ENCODE results near the gene RBSN.
A peak's percentile ranks its signal among the peaks of the same experiment; 100 is the strongest.

Gene RBSN

GRCh38 chr3:15044326-15044725, 54.6 kb downstream of the RBSN start:
- Histone ChIP-seq H3K27ac (ENCODE audit: low read depth, low read length, severe bottlenecking) (no peak overlapping the region), H3K4me1 (ENCODE audit: control insufficient read depth, insufficient read depth, low read length, poor library complexity, severe bottlenecking) (peaks cover 4% of the 10 kb centered on the region), H3K4me3 (ENCODE audit: extremely low read depth, insufficient read depth, low read length, poor library complexity, severe bottlenecking) (no peak overlapping the region), H3K9me3 (ENCODE audit: control insufficient read depth, low read length) (no peaks in the 10 kb centered on the region), H3K36me3 (ENCODE audit: control insufficient read depth, insufficient read depth, low read length) (peaks cover 95% of the 10 kb centered on the region)
- 93 to 99% methylated on average over 6 of the region's 7 CpGs for WGBS, 2 experiments (ENCODE audit: insufficient coverage in 2 of 2)

GRCh38 chr3:15043408-15044171, 55.4 kb downstream of the RBSN start:
- 97 to 99% methylated on average over 8 to 9 of the region's 11 CpGs for WGBS, 2 experiments (ENCODE audit: insufficient coverage in 2 of 2)
- no peaks in the 10 kb centered on the region for H3K9me3 ChIP-seq (ENCODE audit: control insufficient read depth, low read length)
- no peak overlapping the region for H3K4me3 ChIP-seq (ENCODE audit: extremely low read depth, insufficient read depth, low read length, poor library complexity, severe bottlenecking)
- H3K4me1 ChIP-seq (ENCODE audit: control insufficient read depth, insufficient read depth, low read length, poor library complexity, severe bottlenecking), result peaks cover 4% of the 10 kb centered on the region
- peaks cover 96% of the 10 kb centered on the region for H3K36me3 ChIP-seq (ENCODE audit: control insufficient read depth, insufficient read depth, low read length)
- H3K27ac ChIP-seq (ENCODE audit: low read depth, low read length, severe bottlenecking), result no peak overlapping the region

- H3K9me3 ChIP-seq (ENCODE audit: control insufficient read depth, low read length), result no peaks in the 10 kb centered on the region
- no peak overlapping the region for H3K27ac ChIP-seq (ENCODE audit: low read depth, low read length, severe bottlenecking)
- no CpG with 5 or more reads among the region's 3 CpGs for WGBS, 2 experiments (ENCODE audit: insufficient coverage in 2 of 2)
- peaks cover 4% of the 10 kb centered on the region for H3K4me1 ChIP-seq (ENCODE audit: control insufficient read depth, insufficient read depth, low read length, poor library complexity, severe bottlenecking)
- H3K36me3 ChIP-seq (ENCODE audit: control insufficient read depth, insufficient read depth, low read length), result peaks cover 95% of the 10 kb centered on the region
- H3K4me3 ChIP-seq (ENCODE audit: extremely low read depth, insufficient read depth, low read length, poor library complexity, severe bottlenecking), result no peak overlapping the region
Measured at GRCh38 chr3:15042936-15043335, 56.0 kb downstream of the RBSN start.

GRCh38 chr3:15041950-15042349, 57.0 kb downstream of the RBSN start:
- WGBS, 2 experiments (ENCODE audit: insufficient coverage in 2 of 2), result 90 to 93% methylated on average over 2 of the region's 3 CpGs
- Histone ChIP-seq H3K36me3 (ENCODE audit: control insufficient read depth, insufficient read depth, low read length) (peaks cover 95% of the 10 kb centered on the region), H3K27ac (ENCODE audit: low read depth, low read length, severe bottlenecking) (no peak overlapping the region), H3K4me1 (ENCODE audit: control insufficient read depth, insufficient read depth, low read length, poor library complexity, severe bottlenecking) (peaks cover 4% of the 10 kb centered on the region), H3K9me3 (ENCODE audit: control insufficient read depth, low read length) (no peaks in the 10 kb centered on the region), H3K4me3 (ENCODE audit: extremely low read depth, insufficient read depth, low read length, poor library complexity, severe bottlenecking) (no peak overlapping the region)

- peaks cover 95% of the 10 kb centered on the region for H3K36me3 ChIP-seq (ENCODE audit: control insufficient read depth, insufficient read depth, low read length)
- WGBS, 2 experiments (ENCODE audit: insufficient coverage in 2 of 2), result 90 to 100% methylated on average over 2 of the region's 3 CpGs
- peak overlapping the region; percentile 60 for H3K27ac ChIP-seq (ENCODE audit: low read depth, low read length, severe bottlenecking)
- H3K4me3 ChIP-seq (ENCODE audit: extremely low read depth, insufficient read depth, low read length, poor library complexity, severe bottlenecking), result no peak overlapping the region
- H3K9me3 ChIP-seq (ENCODE audit: control insufficient read depth, low read length), result no peaks in the 10 kb centered on the region
- peaks cover 4% of the 10 kb centered on the region for H3K4me1 ChIP-seq (ENCODE audit: control insufficient read depth, insufficient read depth, low read length, poor library complexity, severe bottlenecking)
Measured at GRCh38 chr3:15040844-15041243, 58.1 kb downstream of the RBSN start.

- 97 to 99% methylated on average over 6 of the region's 6 CpGs for WGBS, 2 experiments (ENCODE audit: insufficient coverage in 2 of 2)
- Histone ChIP-seq H3K4me3 (ENCODE audit: extremely low read depth, insufficient read depth, low read length, poor library complexity, severe bottlenecking) (no peak overlapping the region), H3K9me3 (ENCODE audit: control insufficient read depth, low read length) (no peaks in the 10 kb centered on the region), H3K36me3 (ENCODE audit: control insufficient read depth, insufficient read depth, low read length) (peaks cover 95% of the 10 kb centered on the region), H3K4me1 (ENCODE audit: control insufficient read depth, insufficient read depth, low read length, poor library complexity, severe bottlenecking) (peaks cover 4% of the 10 kb centered on the region), H3K27ac (ENCODE audit: low read depth, low read length, severe bottlenecking) (no peak overlapping the region)
Measured at GRCh38 chr3:15038306-15038705, 60.6 kb downstream of the RBSN start.

GRCh38 chr3:15033103-15033502, 65.8 kb downstream of the RBSN start:
- peaks cover 97% of the 10 kb centered on the region for H3K36me3 ChIP-seq (ENCODE audit: control insufficient read depth, insufficient read depth, low read length)
- WGBS, 2 experiments (ENCODE audit: insufficient coverage in 2 of 2), result 92 to 100% methylated on average over 1 of the region's 3 CpGs

GRCh38 chr3:15032650-15033049, 66.3 kb downstream of the RBSN start:
- no peaks in the 10 kb centered on the region for H3K4me1 ChIP-seq (ENCODE audit: control insufficient read depth, insufficient read depth, low read length, poor library complexity, severe bottlenecking)
- peaks cover 95% of the 10 kb centered on the region for H3K36me3 ChIP-seq (ENCODE audit: control insufficient read depth, insufficient read depth, low read length)
- 100% methylated on average over 1 of the region's 2 CpGs for WGBS, 2 experiments (ENCODE audit: insufficient coverage in 2 of 2)
- no peak overlapping the region for H3K27ac ChIP-seq (ENCODE audit: low read depth, low read length, severe bottlenecking)
- no peak overlapping the region for H3K4me3 ChIP-seq (ENCODE audit: extremely low read depth, insufficient read depth, low read length, poor library complexity, severe bottlenecking)
- H3K9me3 ChIP-seq (ENCODE audit: control insufficient read depth, low read length), result no peaks in the 10 kb centered on the region

More at GRCh38 chr3:15033103-15033502, 65.8 kb downstream of the RBSN start:
- no peaks in the 10 kb centered on the region for H3K9me3 ChIP-seq (ENCODE audit: control insufficient read depth, low read length)
- no peaks in the 10 kb centered on the region for H3K4me1 ChIP-seq (ENCODE audit: control insufficient read depth, insufficient read depth, low read length, poor library complexity, severe bottlenecking)
- no peak overlapping the region for H3K27ac ChIP-seq (ENCODE audit: low read depth, low read length, severe bottlenecking)
- H3K4me3 ChIP-seq (ENCODE audit: extremely low read depth, insufficient read depth, low read length, poor library complexity, severe bottlenecking), result no peak overlapping the region

- H3K9me3 ChIP-seq (ENCODE audit: control insufficient read depth, low read length), result no peaks in the 10 kb centered on the region
- no peaks in the 10 kb centered on the region for H3K4me1 ChIP-seq (ENCODE audit: control insufficient read depth, insufficient read depth, low read length, poor library complexity, severe bottlenecking)
- H3K27ac ChIP-seq (ENCODE audit: low read depth, low read length, severe bottlenecking), result no peak overlapping the region
- H3K36me3 ChIP-seq (ENCODE audit: control insufficient read depth, insufficient read depth, low read length), result peaks cover 94% of the 10 kb centered on the region
- H3K4me3 ChIP-seq (ENCODE audit: extremely low read depth, insufficient read depth, low read length, poor library complexity, severe bottlenecking), result no peak overlapping the region
Measured at GRCh38 chr3:15029625-15030024, 69.3 kb downstream of the RBSN start.

- H3K4me3 ChIP-seq (ENCODE audit: extremely low read depth, insufficient read depth, low read length, poor library complexity, severe bottlenecking), result no peak overlapping the region
- H3K4me1 ChIP-seq (ENCODE audit: control insufficient read depth, insufficient read depth, low read length, poor library complexity, severe bottlenecking), result no peaks in the 10 kb centered on the region
- no peak overlapping the region for H3K27ac ChIP-seq (ENCODE audit: low read depth, low read length, severe bottlenecking)
- H3K36me3 ChIP-seq (ENCODE audit: control insufficient read depth, insufficient read depth, low read length), result peaks cover 90% of the 10 kb centered on the region
- H3K9me3 ChIP-seq (ENCODE audit: control insufficient read depth, low read length), result no peaks in the 10 kb centered on the region
- 100% methylated on average over 1 of the region's 2 CpGs; no CpG with 5 or more reads in 1 of the 2 experiments for WGBS, 2 experiments (ENCODE audit: insufficient coverage in 2 of 2)
Measured at GRCh38 chr3:15023719-15024118, 75.2 kb downstream of the RBSN start.

GRCh38 chr3:15023249-15023648, 75.7 kb downstream of the RBSN start:
- Histone ChIP-seq H3K4me1 (ENCODE audit: control insufficient read depth, insufficient read depth, low read length, poor library complexity, severe bottlenecking) (no peaks in the 10 kb centered on the region), H3K9me3 (ENCODE audit: control insufficient read depth, low read length) (no peaks in the 10 kb centered on the region), H3K27ac (ENCODE audit: low read depth, low read length, severe bottlenecking) (no peak overlapping the region), H3K36me3 (ENCODE audit: control insufficient read depth, insufficient read depth, low read length) (peaks cover 90% of the 10 kb centered on the region), H3K4me3 (ENCODE audit: extremely low read depth, insufficient read depth, low read length, poor library complexity, severe bottlenecking) (no peak overlapping the region)
- 94 to 96% methylated on average over 3 to 5 of the region's 5 CpGs for WGBS, 2 experiments (ENCODE audit: insufficient coverage in 2 of 2)

Measured in mesodermal cell (in vitro differentiated cells).